Hepatocyte (in vitro differentiated cells): ENCODE results near the gene NFILZ. TPM values are rescaled to one million over a fixed set of nuclear protein-coding genes. Genes with fewer than 3 reads are reported as not detected.

Experiments used
- DNase-seq: peaks from one replicate; pipeline ENCODE4 v3.0.0-alpha.2; 2016; ENCODE audit warnings: low spot score
- H2AFZ ChIP-seq: fragments of 200-600 bp; sonication (generic); 2 replicates; pipeline ENCODE4 v1.6.0; 2016; ENCODE audit warnings: antibody characterized with exemption, mild to moderate bottlenecking
- H3K27ac ChIP-seq: fragments of 200-600 bp; sonication (generic); 2 replicates; pipeline ENCODE4 v1.5.1; 2016; ENCODE audit warnings: mild to moderate bottlenecking
- H3K27me3 ChIP-seq: fragments of 200-600 bp; sonication (generic); 2 replicates; pipeline ENCODE4 v1.6.1; 2016
- H3K36me3 ChIP-seq: fragments of 200-600 bp; sonication (generic); replicated peaks from 2 replicates; pipeline ENCODE4 v1.5.1; 2016; ENCODE audit warnings: low read depth; ENCODE audit not compliant: insufficient read depth
- H3K4me1 ChIP-seq: fragments of 200-600 bp; sonication (generic); 2 replicates; pipeline ENCODE4 v1.5.1; 2016; ENCODE audit warnings: mild to moderate bottlenecking, moderate library complexity; ENCODE audit not compliant: insufficient read depth
- H3K4me2 ChIP-seq: fragments of 200-600 bp; sonication (generic); 2 replicates; pipeline ENCODE4 v1.6.0; 2016
- H3K4me3 ChIP-seq: fragments of 200-600 bp; sonication (generic); 2 replicates; pipeline ENCODE4 v1.5.1; 2016; ENCODE audit warnings: mild to moderate bottlenecking
- H3K79me2 ChIP-seq: fragments of 200-600 bp; sonication (generic); 2 replicates; pipeline ENCODE4 v1.6.0; 2017; ENCODE audit warnings: mild to moderate bottlenecking
- H3K9me2 ChIP-seq: fragments of 200-600 bp; sonication (generic); replicated peaks from 2 replicates; pipeline ENCODE4 v1.6.0; 2017; ENCODE audit warnings: mild to moderate bottlenecking; ENCODE audit not compliant: insufficient read depth
- H3K9me3 ChIP-seq: fragments of 200-600 bp; sonication (generic); 2 replicates; pipeline ENCODE4 v1.5.1; 2016; ENCODE audit warnings: low read depth, mild to moderate bottlenecking
- H4K20me1 ChIP-seq: fragments of 200-600 bp; sonication (generic); 2 replicates; pipeline ENCODE4 v1.6.0; 2016; ENCODE audit warnings: mild to moderate bottlenecking; ENCODE audit not compliant: insufficient read depth, poor library complexity, severe bottlenecking
- EZH2 ChIP-seq: fragments of 200-600 bp; sonication (generic); IDR thresholded peaks from 2 replicates; pipeline ENCODE4 v1.6.1; 2016; ENCODE audit warnings: antibody characterized with exemption, mild to moderate bottlenecking, borderline replicate concordance
- EZH2phosphoT487 ChIP-seq: fragments of 200-600 bp; sonication (generic); IDR thresholded peaks from one replicate; pipeline ENCODE4 v1.6.1; 2018; ENCODE audit warnings: antibody characterized with exemption, mild to moderate bottlenecking, low read depth, moderate library complexity; ENCODE audit not compliant: unreplicated experiment, severe bottlenecking
- WGBS: methylation state at CpG from one replicate; pipeline ENCODE4 v1.1.6; 2016; ENCODE audit warnings: low lambda C conversion rate; ENCODE audit errors: missing lambda C conversion rate; 5-methylcytosine and 5-hydroxymethylcytosine counted together
- polyA plus RNA-seq: library from polyadenylated mRNA; unstranded; fragments of >200 nt; fragmentation: Nextera tagmentation; extraction: Ambion mirVana; gene quantifications from 2 replicates; pipeline ENCODE4 v1.2.1, GENCODE V29; 2016
- total RNA-seq: library from RNA; depleted of rRNA; stranded (reverse); fragments of >200 nt; gene quantifications from 2 replicates; pipeline ENCODE4 v1.2.3, GENCODE V29; 2014
- TF ChIP-seq, protein P1 (sequence below): fragments of 200-600 bp; sonication (generic); IDR thresholded peaks from 2 replicates; pipeline ENCODE4 v1.5.1; 2016; ENCODE audit warnings: antibody characterized with exemption, mild to moderate bottlenecking; ENCODE audit not compliant: poor library complexity

Gene NFILZ
- total and polyA plus RNA-seq, 2 experiments from 2014 or later: not detected

DNA sequence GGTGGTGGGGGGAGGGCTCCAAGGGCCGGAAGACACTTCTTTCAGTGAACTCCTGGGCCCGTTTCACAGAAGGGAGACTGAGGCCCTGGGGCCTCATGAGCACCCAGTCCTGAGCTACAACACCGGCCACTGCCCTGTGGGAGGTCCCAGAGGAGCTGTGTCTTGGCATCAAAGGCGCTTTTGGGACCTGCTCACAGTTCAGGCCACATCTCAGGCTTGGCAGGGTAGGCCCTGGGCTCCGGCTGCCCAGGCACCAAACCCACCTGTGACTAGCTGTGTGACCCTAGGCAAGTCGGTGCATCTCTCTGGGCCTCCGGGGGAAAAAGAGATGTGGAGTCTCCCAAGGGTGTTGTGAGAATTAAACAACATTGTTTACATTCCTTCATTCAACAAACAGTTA lies 29.5 kb downstream of the NFILZ start:
- no peak for DNase-seq
- H3K27me3 ChIP-seq: no peaks in the 10 kb centered on the region
- WGBS: 80% methylated on average over 7 of the region's 7 CpGs

DNA sequence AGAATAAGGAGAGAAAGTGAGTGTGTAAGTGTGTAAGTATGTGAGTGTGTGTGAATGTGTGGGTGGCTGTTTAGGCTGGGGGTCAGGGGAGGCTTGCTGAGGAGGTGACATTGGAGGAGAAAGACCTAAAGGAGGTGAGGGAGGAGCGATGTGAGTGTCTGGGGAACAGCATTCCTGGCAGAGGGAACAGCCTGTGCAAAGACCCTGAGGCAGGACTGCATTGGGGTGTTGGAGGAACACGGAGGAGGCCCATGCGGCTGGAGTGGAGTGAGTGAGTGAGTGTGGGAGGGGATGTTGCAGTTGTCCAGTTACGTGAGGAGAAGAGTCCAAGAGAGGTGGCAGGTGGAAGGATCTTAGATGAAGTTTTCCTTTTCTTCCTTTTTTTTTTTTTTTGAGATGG lies 31.8 kb downstream of the NFILZ start:
- H4K20me1 ChIP-seq: no peaks in the 10 kb centered on the region
- no peaks in the 10 kb centered on the region for H3K79me2 ChIP-seq
- WGBS: 77% methylated on average over 4 of the region's 4 CpGs
- no peaks in the 10 kb centered on the region for H3K27me3 ChIP-seq
- TF ChIP-seq EZH2phosphoT487 (no peak), EZH2 (no peak)
- TF ChIP-seq, protein P1, sequence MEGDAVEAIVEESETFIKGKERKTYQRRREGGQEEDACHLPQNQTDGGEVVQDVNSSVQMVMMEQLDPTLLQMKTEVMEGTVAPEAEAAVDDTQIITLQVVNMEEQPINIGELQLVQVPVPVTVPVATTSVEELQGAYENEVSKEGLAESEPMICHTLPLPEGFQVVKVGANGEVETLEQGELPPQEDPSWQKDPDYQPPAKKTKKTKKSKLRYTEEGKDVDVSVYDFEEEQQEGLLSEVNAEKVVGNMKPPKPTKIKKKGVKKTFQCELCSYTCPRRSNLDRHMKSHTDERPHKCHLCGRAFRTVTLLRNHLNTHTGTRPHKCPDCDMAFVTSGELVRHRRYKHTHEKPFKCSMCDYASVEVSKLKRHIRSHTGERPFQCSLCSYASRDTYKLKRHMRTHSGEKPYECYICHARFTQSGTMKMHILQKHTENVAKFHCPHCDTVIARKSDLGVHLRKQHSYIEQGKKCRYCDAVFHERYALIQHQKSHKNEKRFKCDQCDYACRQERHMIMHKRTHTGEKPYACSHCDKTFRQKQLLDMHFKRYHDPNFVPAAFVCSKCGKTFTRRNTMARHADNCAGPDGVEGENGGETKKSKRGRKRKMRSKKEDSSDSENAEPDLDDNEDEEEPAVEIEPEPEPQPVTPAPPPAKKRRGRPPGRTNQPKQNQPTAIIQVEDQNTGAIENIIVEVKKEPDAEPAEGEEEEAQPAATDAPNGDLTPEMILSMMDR: no peak
- no peaks in the 10 kb centered on the region for H3K4me1 ChIP-seq
- no peak overlapping the region for H2AFZ ChIP-seq
- no peaks in the 10 kb centered on the region for H3K36me3 ChIP-seq
- H3K27ac ChIP-seq: no peak overlapping the region
- no peaks in the 10 kb centered on the region for H3K9me3 ChIP-seq
- H3K4me2 ChIP-seq: no peak overlapping the region
- DNase-seq: no peak
- no peaks in the 10 kb centered on the region for H3K9me2 ChIP-seq
- H3K4me3 ChIP-seq: no peak overlapping the region

More for the DNA sequence above, 29.5 kb downstream of the NFILZ start:
- Histone ChIP-seq H3K79me2 (no peaks in the 10 kb centered on the region), H3K9me2 (no peaks in the 10 kb centered on the region), H4K20me1 (no peaks in the 10 kb centered on the region), H2AFZ (no peak overlapping the region), H3K27ac (no peak overlapping the region), H3K4me2 (no peak overlapping the region), H3K9me3 (no peaks in the 10 kb centered on the region), H3K4me3 (no peak overlapping the region), H3K36me3 (no peaks in the 10 kb centered on the region), H3K4me1 (no peaks in the 10 kb centered on the region)
- no peak for TF ChIP-seq EZH2
- TF ChIP-seq, protein P1: no peak
- TF ChIP-seq EZH2phosphoT487: no peak

DNA sequence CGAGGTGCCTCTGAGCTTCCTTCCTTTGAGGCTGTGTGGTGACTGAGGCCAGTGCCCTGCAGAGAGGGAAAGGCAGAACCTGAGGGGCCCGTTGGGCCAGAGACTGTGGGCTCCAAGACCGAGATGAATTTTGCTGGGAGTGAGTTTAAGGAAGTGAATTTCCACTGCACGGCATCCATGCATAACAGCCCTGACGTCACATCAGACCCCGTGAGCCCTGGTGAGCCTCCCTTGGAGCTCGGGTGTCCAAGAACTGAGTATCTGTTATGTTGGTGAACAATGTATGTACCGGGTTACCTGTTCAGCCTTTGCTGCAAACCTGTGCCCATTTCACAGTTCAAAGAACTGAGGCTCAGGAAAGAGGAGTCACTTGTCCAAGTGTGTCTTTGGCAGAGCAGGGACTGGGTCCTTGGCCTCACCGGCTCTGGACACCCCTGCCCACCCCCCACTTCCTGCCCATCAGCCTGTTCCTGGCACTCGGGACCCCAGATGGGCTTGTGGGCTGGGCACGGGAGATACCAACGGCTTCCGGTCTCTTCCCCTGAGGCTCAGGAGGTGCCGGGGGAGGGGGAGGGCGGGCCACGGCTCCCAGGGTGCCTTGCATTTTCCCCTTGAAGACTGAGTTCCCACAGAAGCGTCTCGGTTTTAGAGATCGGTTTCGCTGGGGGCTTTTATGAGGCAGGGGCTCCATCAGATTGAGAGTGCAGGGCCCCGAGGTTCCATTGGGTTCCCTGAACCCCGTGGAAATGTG lies 33.7 kb downstream of the NFILZ start:
- H3K4me2 ChIP-seq: no peak overlapping the region
- WGBS: 61% methylated on average over 16 of the region's 22 CpGs
- no peaks in the 10 kb centered on the region for H4K20me1 ChIP-seq
- H2AFZ ChIP-seq: no peak overlapping the region
- TF ChIP-seq EZH2 (no peak), EZH2phosphoT487 (no peak)
- TF ChIP-seq, protein P1: no peak
- DNase-seq: no peak
- no peaks in the 10 kb centered on the region for H3K9me2 ChIP-seq
- no peaks in the 10 kb centered on the region for H3K9me3 ChIP-seq
- no peak overlapping the region for H3K4me3 ChIP-seq
- no peaks in the 10 kb centered on the region for H3K36me3 ChIP-seq
- no peak overlapping the region for H3K27ac ChIP-seq
- no peaks in the 10 kb centered on the region for H3K27me3 ChIP-seq
- no peaks in the 10 kb centered on the region for H3K4me1 ChIP-seq
- no peaks in the 10 kb centered on the region for H3K79me2 ChIP-seq
